Measurements from ENCODE around the gene JAG2. TPM values are rescaled to one million over a fixed set of nuclear protein-coding genes. Genes with fewer than 3 reads are reported as not detected.

The JAG2 gene
- total and polyA plus RNA-seq, 2 of the 13 experiments (the other 11 are each of a cell fraction or from before 2014, with no cell fraction given), result 0.04 to 0.16 TPM

- ATAC-seq, result no peak
These were observed 18.5 kb upstream of the JAG2 start for GRCh38 chr14:105187116-105187515.

More at GRCh38 chr14:105187116-105187515, 18.5 kb upstream of the JAG2 start:
- Histone ChIP-seq H3K4me1 (ENCODE audit: insufficient read depth, low read length) (peaks cover 5% of the 10 kb centered on the region; the same call in 1 of the 2 replicates), H3K27me3 (ENCODE audit: control insufficient read depth in 1 of 2, insufficient read depth in 2 of 2, low read length in 2 of 2) (peaks cover 6 to 33% of the 10 kb centered on the region in 2 experiments; a peak in 4 of 5 replicates), H3K9ac (ENCODE audit: insufficient read depth, low read depth, low read length) (no peak overlapping the region), H3K4me2 (ENCODE audit: low read depth, low read length) (no peak overlapping the region), H4K20me1 (ENCODE audit: insufficient read depth, low read length) (no peaks in the 10 kb centered on the region), H3K9me3 (ENCODE audit: low read length) (peaks cover 6% of the 10 kb centered on the region; the same call in 1 of the 2 replicates), H3K79me2 (ENCODE audit: insufficient read depth, low read length) (no peaks in the 10 kb centered on the region), H3K4me3 (replicated peaks in 1 of 3; ENCODE audit: insufficient read depth in 1 of 3, low read depth in 2 of 3, low read length in 3 of 3) (no peak overlapping the region), H3K36me3 (replicated peaks in 1 of 2; ENCODE audit: control insufficient read depth in 1 of 2, insufficient read depth in 2 of 2, low read length in 2 of 2) (no peaks in the 10 kb centered on the region), H3K27ac (ENCODE audit: extremely low read length, insufficient read depth, low read length) (no peak overlapping the region), H2AFZ (ENCODE audit: low read length) (no peak overlapping the region)
- TF ChIP-seq KLF13 (CRISPR knock-in tag; IDR thresholded peaks at IDR 0.05), result no peak
- TF ChIP-seq YY1 (IDR thresholded peaks at IDR 0.05; ENCODE audit: insufficient read depth, insufficient replicate concordance, low read depth, low read length), result no peak
- no peak for TF ChIP-seq ZNF841 (CRISPR knock-in tag; IDR thresholded peaks at IDR 0.05; ENCODE audit: borderline replicate concordance)
- TF ChIP-seq ZNF451 (CRISPR knock-in tag; IDR thresholded peaks at IDR 0.05), result no peak
- TF ChIP-seq ZMYM3 (CRISPR knock-in tag; IDR thresholded peaks at IDR 0.05), result no peak
- TF ChIP-seq ATF7 (IDR thresholded peaks at IDR 0.05), result no peak
- TF ChIP-seq ATF7 (CRISPR knock-in tag; IDR thresholded peaks at IDR 0.05), result no peak
- no peak for TF ChIP-seq ZNF317 (CRISPR knock-in tag; IDR thresholded peaks at IDR 0.05)
- TF ChIP-seq ZNF562 (CRISPR knock-in tag; IDR thresholded peaks at IDR 0.05; ENCODE audit: borderline replicate concordance), result no peak
- no peak for TF ChIP-seq PPARG (CRISPR knock-in tag; conservative IDR thresholded peaks at IDR 0.05)
- TF ChIP-seq ZNF678 (CRISPR knock-in tag; IDR thresholded peaks at IDR 0.05), result no peak
- no peak for TF ChIP-seq CREB3 (CRISPR knock-in tag; IDR thresholded peaks at IDR 0.05)
- TF ChIP-seq HMGA1 (CRISPR knock-in tag; conservative IDR thresholded peaks at IDR 0.05), result no peak
- no peak for TF ChIP-seq ZNF652 (CRISPR knock-in tag; IDR thresholded peaks at IDR 0.05; ENCODE audit: borderline replicate concordance, low read depth)
- TF ChIP-seq, protein P1, sequence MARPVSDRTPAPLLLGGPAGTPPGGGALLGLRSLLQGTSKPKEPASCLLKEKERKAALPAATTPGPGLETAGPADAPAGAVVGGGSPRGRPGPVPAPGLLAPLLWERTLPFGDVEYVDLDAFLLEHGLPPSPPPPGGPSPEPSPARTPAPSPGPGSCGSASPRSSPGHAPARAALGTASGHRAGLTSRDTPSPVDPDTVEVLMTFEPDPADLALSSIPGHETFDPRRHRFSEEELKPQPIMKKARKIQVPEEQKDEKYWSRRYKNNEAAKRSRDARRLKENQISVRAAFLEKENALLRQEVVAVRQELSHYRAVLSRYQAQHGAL (CRISPR knock-in tag; IDR thresholded peaks at IDR 0.05; ENCODE audit: not compliant biosample characterization), result no peak
- no peak for TF ChIP-seq SP2 (CRISPR knock-in tag; IDR thresholded peaks at IDR 0.05)
- TF ChIP-seq, protein P2, sequence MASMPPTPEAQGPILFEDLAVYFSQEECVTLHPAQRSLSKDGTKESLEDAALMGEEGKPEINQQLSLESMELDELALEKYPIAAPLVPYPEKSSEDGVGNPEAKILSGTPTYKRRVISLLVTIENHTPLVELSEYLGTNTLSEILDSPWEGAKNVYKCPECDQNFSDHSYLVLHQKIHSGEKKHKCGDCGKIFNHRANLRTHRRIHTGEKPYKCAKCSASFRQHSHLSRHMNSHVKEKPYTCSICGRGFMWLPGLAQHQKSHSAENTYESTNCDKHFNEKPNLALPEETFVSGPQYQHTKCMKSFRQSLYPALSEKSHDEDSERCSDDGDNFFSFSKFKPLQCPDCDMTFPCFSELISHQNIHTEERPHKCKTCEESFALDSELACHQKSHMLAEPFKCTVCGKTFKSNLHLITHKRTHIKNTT (CRISPR knock-in tag; IDR thresholded peaks at IDR 0.05), result no peak
- POLR2A ChIA-PET, result no interaction called here
- intact Hi-C loops (cut with micrococcal nuclease; ENCODE audit: unreplicated experiment) (loop anchor here (5.0 kb wide), 1 partner anchor 95 kb away; no protein-coding TSS in a partner anchor), in situ Hi-C loops (cut with HindIII; ENCODE audit: extremely low pct_ligation_motif_present, low pct_unique_long_range_greater_than_20kb) (no loop called here)
- BruUV-seq (replicated peaks), result no TSS peak
- CTCF ChIA-PET (ENCODE audit: low intra/inter-chr PET ratio, low total read pairs), result no interaction called here
- DNase-seq (ENCODE audit: low spot score) (no peak), FAIRE-seq (no peak)
- 8% methylated on average over 4 of the region's 4 CpGs for WGBS (ENCODE audit: low lambda C conversion rate)
